ENCODE data around the gene KCNH8. TPM values are rescaled to one million over a fixed set of nuclear protein-coding genes. Genes with fewer than 3 reads are reported as not detected.

Gene KCNH8
- total RNA-seq, 1 experiment from 2014 or later = 0.12 TPM

GRCh38 chr3:19331931-19332330, 183.6 kb downstream of the KCNH8 start:
- H3K9ac ChIP-seq (ENCODE audit: low read length) = no peak overlapping the region
- ChIA-PET POLR2A (no interaction called here), RAD21 (ENCODE audit: low non-redundant PET in 1 of 2, low total read pairs in 2 of 2, uncharacterized antibody in 2 of 2, unreplicated experiment in 2 of 2) (no interaction called here), CTCF (no interaction called here)
- H3K27ac ChIP-seq (ENCODE audit: low read depth, low read length) = no peak overlapping the region
- no peak for ATAC-seq
- no peaks in the 10 kb centered on the region for H3K27me3 ChIP-seq (ENCODE audit: insufficient read depth, low read length)
- peaks cover 0 to 3% of the 10 kb centered on the region in 2 experiments; a peak in 2 of 4 replicates for H3K9me3 ChIP-seq (ENCODE audit: control insufficient read depth in 1 of 2, insufficient read depth in 1 of 2, low read depth in 1 of 2, low read length in 2 of 2)
- no peaks in the 10 kb centered on the region for H4K20me1 ChIP-seq (ENCODE audit: insufficient read depth)
- H3K4me1 ChIP-seq (ENCODE audit: control insufficient read depth in 1 of 2, insufficient read depth in 2 of 2, low read length in 2 of 2) = no peaks in the 10 kb centered on the region
- H3K36me3 ChIP-seq (ENCODE audit: control insufficient read depth in 1 of 2, insufficient read depth in 2 of 2, low read length in 2 of 2) = no peaks in the 10 kb centered on the region
- H2AFZ ChIP-seq (ENCODE audit: low read depth, low read length, poor library complexity, severe bottlenecking) = no peak overlapping the region
- H3K9me2 ChIP-seq (ENCODE audit: insufficient read depth) = no peaks in the 10 kb centered on the region
- no TSS peak for BruUV-seq (replicated peaks)
- H3K4me3 ChIP-seq (replicated peaks in 1 of 2; ENCODE audit: low read depth in 1 of 2, low read length in 2 of 2) = no peak overlapping the region
- intact Hi-C loops (cut with micrococcal nuclease) = no loop called here
- H3K79me2 ChIP-seq (ENCODE audit: insufficient read depth, low read length) = no peaks in the 10 kb centered on the region
- TF ChIP-seq ZNF274 (IDR thresholded peaks at IDR 0.05; ENCODE audit: low read depth, low read length) = no peak
- TF ChIP-seq EZH2 (IDR thresholded peaks at IDR 0.05) = no peak
- TF ChIP-seq REST (IDR thresholded peaks at IDR 0.05; ENCODE audit: low read depth) = no peak
- TF ChIP-seq TCF7L2 (IDR thresholded peaks at IDR 0.05; ENCODE audit: borderline replicate concordance, extremely low read depth, insufficient read depth, insufficient read length) = no peak
- no peak for TF ChIP-seq EZH2phosphoT487 (IDR thresholded peaks at IDR 0.05; ENCODE audit: borderline replicate concordance)
- TF ChIP-seq RAD21 (IDR thresholded peaks at IDR 0.05; ENCODE audit: low read depth) = no peak
- no peak for TF ChIP-seq SIN3A (IDR thresholded peaks at IDR 0.05; ENCODE audit: low read depth)
- TF ChIP-seq YY1 (IDR thresholded peaks at IDR 0.05; ENCODE audit: extremely low read depth, insufficient replicate concordance, low read depth, low read length) = no peak
- TF ChIP-seq CEBPB (IDR thresholded peaks at IDR 0.05; ENCODE audit: low read depth) = no peak
- no peak for TF ChIP-seq EGR1 (IDR thresholded peaks at IDR 0.05; ENCODE audit: low read depth)
- TF ChIP-seq CTCF (IDR thresholded peaks at IDR 0.05 in 2 of 3, conservative IDR thresholded peaks at IDR 0.05 in 1 of 3; ENCODE audit: borderline replicate concordance in 1 of 3, insufficient read depth in 1 of 3, low read depth in 2 of 3, low read length in 2 of 3) = no peak
- no peak for TF ChIP-seq ATF3 (IDR thresholded peaks at IDR 0.05)
- no peak for TF ChIP-seq CBX3 (IDR thresholded peaks at IDR 0.05; ENCODE audit: low read depth)
- no peak for TF ChIP-seq ELF1 (IDR thresholded peaks at IDR 0.05; ENCODE audit: borderline replicate concordance, low read depth)
- TF ChIP-seq MAX (IDR thresholded peaks at IDR 0.05) = no peak
- no peak for TF ChIP-seq FOSL1 (IDR thresholded peaks at IDR 0.05; ENCODE audit: low read depth)
- TF ChIP-seq SP1 (IDR thresholded peaks at IDR 0.05; ENCODE audit: low read depth) = no peak
- TF ChIP-seq POLR2A (IDR thresholded peaks at IDR 0.05; ENCODE audit: borderline replicate concordance, extremely low read depth, insufficient read depth, insufficient read length) = no peak
- no peak for TF ChIP-seq POLR2AphosphoS5 (IDR thresholded peaks at IDR 0.05; ENCODE audit: low read depth, low read length)
- DNase-seq (ENCODE audit: low read depth, low spot score) = no peak
- no peak overlapping the region for H3K4me2 ChIP-seq (ENCODE audit: low read length)

Measured in HCT116 (cell line).